ENCODE data around the gene LINC00237. TPM values are rescaled to one million over a fixed set of nuclear protein-coding genes. Genes with fewer than 3 reads are reported as not detected.

LINC00237 gene
- total and polyA plus RNA-seq, 11 donors = not detected

DNA sequence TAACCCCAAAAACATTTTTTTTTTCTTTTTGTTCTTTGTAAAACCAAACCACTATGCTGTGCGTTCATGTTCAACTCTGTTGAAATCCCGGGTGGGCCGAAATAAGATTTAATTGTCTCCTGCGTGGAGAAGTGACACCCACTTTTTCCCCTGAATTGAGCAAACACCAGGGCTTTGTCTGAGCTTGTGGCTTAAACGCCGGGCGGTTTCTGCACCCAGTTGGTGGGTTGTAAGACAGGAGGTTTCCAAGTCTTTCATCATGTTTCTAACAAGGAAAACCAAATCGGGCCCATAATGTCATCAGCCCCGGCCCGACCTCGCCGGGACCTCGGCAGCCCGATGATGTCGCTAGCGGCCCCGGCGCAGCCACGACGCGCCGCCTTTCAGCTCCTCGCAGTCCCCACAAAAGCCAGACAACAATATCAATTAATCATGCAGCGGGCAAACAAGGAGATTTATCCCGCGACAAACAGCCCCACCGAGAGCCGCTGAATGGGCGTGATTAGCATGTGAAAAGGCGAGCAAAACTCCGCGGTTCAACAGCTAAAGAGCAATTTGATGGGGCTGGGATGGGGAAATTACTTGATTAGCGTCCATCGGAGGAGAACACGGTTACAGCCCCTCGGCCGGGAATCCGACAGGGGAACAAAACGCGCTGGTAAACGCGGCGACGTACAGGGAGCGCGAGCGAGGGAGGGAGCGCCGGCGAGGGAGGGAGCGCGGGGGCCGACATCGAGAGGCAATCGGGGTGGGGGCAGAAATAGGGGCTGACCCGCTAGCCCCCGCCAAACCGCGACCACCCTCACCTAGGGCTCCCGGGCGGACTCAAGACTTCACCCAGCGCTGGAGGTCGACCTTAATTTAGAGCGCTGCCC, 5.3 kb downstream of the LINC00237 start:
- Histone ChIP-seq H3K27me3 (peaks cover 60 to 100% (median 89%) of the 10 kb centered on the region in 9 donors), H3K4me3 (peak overlapping the region; percentile 10 to 66 (median 48)), H3K36me3 (no peaks in the 10 kb centered on the region), H3K27ac (peak overlapping the region in 1 of 12 donors; percentile 80), H3K4me1 (peaks cover 0 to 50% (median 35%) of the 10 kb centered on the region in 12 donors), H3K9me3 (no peaks in the 10 kb centered on the region)
- peak in 1 of 4 donors; percentile 8 for ATAC-seq
- intact Hi-C loops (cut with DNase I) = loop anchor here in 1 of 10 donors (10.0 kb wide), 1 partner anchor 236 kb away; no protein-coding TSS in a partner anchor
- no peak for TF ChIP-seq POLR2A (IDR thresholded peaks at IDR 0.05)
- TF ChIP-seq, protein P1, sequence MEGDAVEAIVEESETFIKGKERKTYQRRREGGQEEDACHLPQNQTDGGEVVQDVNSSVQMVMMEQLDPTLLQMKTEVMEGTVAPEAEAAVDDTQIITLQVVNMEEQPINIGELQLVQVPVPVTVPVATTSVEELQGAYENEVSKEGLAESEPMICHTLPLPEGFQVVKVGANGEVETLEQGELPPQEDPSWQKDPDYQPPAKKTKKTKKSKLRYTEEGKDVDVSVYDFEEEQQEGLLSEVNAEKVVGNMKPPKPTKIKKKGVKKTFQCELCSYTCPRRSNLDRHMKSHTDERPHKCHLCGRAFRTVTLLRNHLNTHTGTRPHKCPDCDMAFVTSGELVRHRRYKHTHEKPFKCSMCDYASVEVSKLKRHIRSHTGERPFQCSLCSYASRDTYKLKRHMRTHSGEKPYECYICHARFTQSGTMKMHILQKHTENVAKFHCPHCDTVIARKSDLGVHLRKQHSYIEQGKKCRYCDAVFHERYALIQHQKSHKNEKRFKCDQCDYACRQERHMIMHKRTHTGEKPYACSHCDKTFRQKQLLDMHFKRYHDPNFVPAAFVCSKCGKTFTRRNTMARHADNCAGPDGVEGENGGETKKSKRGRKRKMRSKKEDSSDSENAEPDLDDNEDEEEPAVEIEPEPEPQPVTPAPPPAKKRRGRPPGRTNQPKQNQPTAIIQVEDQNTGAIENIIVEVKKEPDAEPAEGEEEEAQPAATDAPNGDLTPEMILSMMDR (IDR thresholded peaks at IDR 0.05) = no peak
- 2 to 5% (median 3%) methylated on average over 57 to 64 of the region's 64 CpGs for WGBS, 4 donors
- DNase-seq = peak in 1 of 5 donors; percentile 21

DNA sequence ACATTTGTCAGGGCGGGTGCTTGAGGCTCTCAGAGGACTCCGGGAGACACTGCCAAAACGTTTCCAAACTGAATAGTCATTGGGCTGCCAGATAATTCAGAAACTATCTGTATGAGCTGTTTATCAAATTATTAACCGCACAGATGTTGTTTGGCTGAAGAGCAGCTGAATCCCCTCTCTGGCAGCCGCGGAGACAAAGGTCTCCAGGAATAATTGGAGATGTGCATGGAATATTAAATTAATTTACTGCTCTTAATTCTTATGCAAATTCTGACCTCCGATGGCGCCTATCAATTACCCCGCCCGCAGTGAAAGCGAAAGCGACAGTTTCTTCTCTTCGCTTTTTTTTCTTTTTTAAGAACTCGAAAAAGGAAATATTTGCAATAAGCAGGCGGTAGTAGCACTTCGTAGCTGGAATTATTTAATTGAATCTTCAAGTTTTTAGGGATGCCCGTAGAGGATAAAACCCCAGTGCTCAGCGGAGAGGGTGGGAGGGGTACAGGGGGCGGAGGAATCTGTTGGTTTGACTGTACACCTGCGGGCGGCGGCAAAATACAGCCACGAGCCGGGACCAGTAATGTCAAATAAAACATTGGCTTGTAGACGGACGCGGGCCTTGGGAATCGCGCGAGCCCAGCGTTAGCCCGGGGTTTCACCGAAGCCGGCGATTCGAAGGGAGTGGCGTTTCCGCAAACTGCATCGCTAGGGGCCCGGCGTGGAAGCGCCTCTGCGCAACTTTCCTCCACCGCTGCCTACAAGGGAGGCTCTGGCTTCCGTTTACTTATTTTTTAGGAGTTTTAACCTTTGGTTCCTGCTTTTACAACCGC, 6.2 kb downstream of the LINC00237 start:
- H3K4me3 ChIP-seq = peak overlapping the region; percentile 8 to 66 (median 48)
- TF ChIP-seq, protein P1 (IDR thresholded peaks at IDR 0.05) = no peak
- TF ChIP-seq POLR2A (IDR thresholded peaks at IDR 0.05) = no peak
- peak in 4 of 5 donors; percentile 33 to 72 (median 48) for DNase-seq
- ATAC-seq = peak in 1 of 4 donors; percentile 58
- no peaks in the 10 kb centered on the region for H3K9me3 ChIP-seq
- 3 to 4% (median 3%) methylated on average over 46 of the region's 46 CpGs for WGBS, 4 donors
- no peaks in the 10 kb centered on the region for H3K36me3 ChIP-seq
- H3K27ac ChIP-seq = peak overlapping the region in 1 of 12 donors; percentile 80
- peaks cover 51 to 100% (median 85%) of the 10 kb centered on the region in 9 donors for H3K27me3 ChIP-seq
- intact Hi-C loops (cut with DNase I) = loop anchor here in 1 of 10 donors (10.0 kb wide), 1 partner anchor 235 kb away; no protein-coding TSS in a partner anchor
- peaks cover 0 to 41% (median 30%) of the 10 kb centered on the region in 12 donors for H3K4me1 ChIP-seq

DNA sequence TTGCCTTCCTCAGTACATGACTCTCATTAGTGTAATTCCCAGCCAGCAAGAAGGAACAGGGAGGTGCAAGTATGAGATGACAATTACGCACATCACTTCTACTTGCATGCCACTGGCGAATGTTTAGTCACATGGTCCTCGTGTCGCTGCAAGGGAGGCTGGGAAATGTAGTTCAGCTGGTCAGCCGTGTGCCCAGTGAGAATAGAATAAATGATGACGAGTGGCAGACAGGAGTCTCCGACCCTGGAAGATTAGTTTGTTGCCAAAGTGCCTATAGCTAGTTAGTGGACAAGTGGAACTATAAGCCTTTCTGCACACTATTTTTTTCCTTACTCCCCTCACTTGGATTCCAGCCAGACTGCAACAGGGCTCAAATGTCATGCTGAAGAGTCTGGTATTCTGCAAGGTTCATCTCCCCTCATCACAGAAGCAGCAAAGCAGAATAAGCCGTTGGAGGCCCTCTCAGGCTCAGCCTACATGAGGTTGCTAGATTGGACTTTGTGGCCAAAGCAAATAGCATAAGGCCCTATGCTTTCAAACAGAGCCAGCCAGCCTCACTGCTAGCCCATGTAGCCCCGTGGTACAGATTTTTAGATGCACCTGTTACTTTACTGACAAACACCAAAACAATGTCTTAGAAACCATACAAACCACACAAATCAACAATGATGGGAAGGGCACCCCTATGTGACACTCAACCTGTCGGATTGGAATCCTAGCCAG, 9.7 kb downstream of the LINC00237 start:
- 28 to 34% (median 31%) methylated on average over 10 of the region's 10 CpGs for WGBS, 4 donors
- no peak for TF ChIP-seq POLR2A (IDR thresholded peaks at IDR 0.05)
- TF ChIP-seq, protein P1 (IDR thresholded peaks at IDR 0.05) = no peak
- no peak for DNase-seq
- Histone ChIP-seq H3K27me3 (peaks cover 29 to 100% (median 58%) of the 10 kb centered on the region in 9 donors), H3K4me3 (no peak overlapping the region), H3K4me1 (peaks cover 0 to 21% (median 17%) of the 10 kb centered on the region in 12 donors), H3K36me3 (no peaks in the 10 kb centered on the region), H3K9me3 (no peaks in the 10 kb centered on the region), H3K27ac (no peak overlapping the region)
- intact Hi-C loops (cut with DNase I) = no loop called here
- peak in 1 of 4 donors; percentile 22 for ATAC-seq
